Nephron progenitor cell (in vitro differentiated cells): ENCODE measurements around the gene SBK2.

Experiments
- DNase-seq: peaks from one replicate; pipeline ENCODE4 v3.0.0; 2021
- H3K27ac Mint-ChIP-seq: 2 replicates; pipeline ENCODE4 v1.8.0; 2021; ENCODE audit warnings: mild to moderate bottlenecking, moderate library complexity, mixed read lengths
- H3K27me3 Mint-ChIP-seq: 2 replicates; pipeline ENCODE4 v1.8.0; 2021; ENCODE audit warnings: mild to moderate bottlenecking, low read depth, mixed read lengths; ENCODE audit not compliant: poor library complexity
- H3K36me3 Mint-ChIP-seq: 2 replicates; pipeline ENCODE4 v1.8.0; 2021; ENCODE audit warnings: low read depth, mixed read lengths
- H3K4me1 Mint-ChIP-seq: 2 replicates; pipeline ENCODE4 v1.8.0; 2021; ENCODE audit warnings: mixed read lengths
- H3K4me3 Mint-ChIP-seq: 2 replicates; pipeline ENCODE4 v1.8.0; 2021; ENCODE audit warnings: mild to moderate bottlenecking, moderate library complexity, mixed read lengths
- H3K9me3 Mint-ChIP-seq: 2 replicates; pipeline ENCODE4 v1.8.0; 2021; ENCODE audit warnings: mild to moderate bottlenecking, moderate library complexity, mixed read lengths
- CTCF ChIP-seq: fragments of 200-600 bp; sonication (generic); IDR thresholded peaks from 2 replicates; pipeline ENCODE4 v1.5.0; 2021; ENCODE audit warnings: antibody characterized with exemption

The SBK2 gene

DNA sequence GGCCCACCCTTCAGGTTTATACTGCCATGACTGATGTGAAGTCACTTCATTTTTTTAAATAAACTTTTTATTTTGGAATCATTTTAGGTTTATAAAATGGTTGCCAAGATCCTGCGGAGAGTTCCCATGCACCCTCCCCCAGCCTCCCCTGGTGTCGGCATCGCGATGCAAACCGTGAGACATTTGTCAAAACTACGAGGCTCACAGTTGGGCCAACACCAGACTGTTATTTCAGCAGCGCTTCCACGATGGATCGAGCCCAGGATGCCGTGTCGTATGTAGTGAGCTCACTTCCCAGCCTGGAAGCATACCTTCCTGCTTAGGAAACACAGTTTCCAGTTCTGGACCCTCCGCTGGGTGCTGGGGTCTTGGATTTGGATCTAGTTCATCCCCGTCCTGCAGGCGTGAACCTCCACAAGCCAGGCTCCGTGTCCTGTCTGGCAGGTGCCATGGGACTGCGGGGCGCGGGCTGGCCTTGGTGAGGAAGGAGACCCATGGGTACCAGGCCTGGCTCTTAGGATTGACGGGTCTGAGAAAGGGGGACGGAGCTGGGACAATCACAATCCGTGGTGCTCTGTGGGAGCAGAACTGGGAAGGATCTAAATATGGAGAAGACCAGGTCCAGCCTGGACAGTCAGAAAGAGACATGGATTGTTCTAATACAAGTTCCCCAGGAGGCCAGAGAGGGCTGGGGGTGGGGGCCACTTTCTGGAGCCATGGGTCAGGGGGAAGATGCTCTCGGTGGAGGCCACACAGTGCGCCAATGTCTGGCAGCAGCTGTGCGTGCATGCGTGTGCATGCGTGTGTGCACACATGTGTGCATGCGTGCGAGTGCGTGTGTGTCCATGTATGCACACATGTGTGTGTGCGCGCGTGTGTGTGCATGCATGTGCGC is 2.4 kb upstream of the SBK2 start:
- no peak for TF ChIP-seq CTCF
- H3K4me1 Mint-ChIP-seq, result peaks cover 63% of the 10 kb centered on the region
- DNase-seq, result no peak
- no peak overlapping the region for H3K4me3 Mint-ChIP-seq
- no peaks in the 10 kb centered on the region for H3K36me3 Mint-ChIP-seq
- H3K9me3 Mint-ChIP-seq, result peaks cover 11% of the 10 kb centered on the region
- peak overlapping the region; percentile 91 for H3K27ac Mint-ChIP-seq
- peaks cover 29% of the 10 kb centered on the region for H3K27me3 Mint-ChIP-seq

- TF ChIP-seq CTCF, result no peak
- H3K36me3 Mint-ChIP-seq, result no peaks in the 10 kb centered on the region
- no peak for DNase-seq
- H3K27ac Mint-ChIP-seq, result no peak overlapping the region
- peaks cover 7% of the 10 kb centered on the region for H3K9me3 Mint-ChIP-seq
- H3K27me3 Mint-ChIP-seq, result peaks cover 25% of the 10 kb centered on the region
- no peak overlapping the region for H3K4me3 Mint-ChIP-seq
- peaks cover 61% of the 10 kb centered on the region for H3K4me1 Mint-ChIP-seq
Measured at GRCh38 chr19:55538132-55538531, 1.2 kb upstream of the SBK2 start.

GRCh38 chr19:55537741-55538111 is 793 bp upstream of the SBK2 start:
- no peak overlapping the region for H3K4me3 Mint-ChIP-seq
- H3K4me1 Mint-ChIP-seq, result peaks cover 61% of the 10 kb centered on the region
- no peaks in the 10 kb centered on the region for H3K36me3 Mint-ChIP-seq
- peaks cover 7% of the 10 kb centered on the region for H3K9me3 Mint-ChIP-seq
- TF ChIP-seq CTCF, result no peak
- peaks cover 23% of the 10 kb centered on the region for H3K27me3 Mint-ChIP-seq
- no peak for DNase-seq
- peak overlapping the region; percentile 48 for H3K27ac Mint-ChIP-seq

DNA sequence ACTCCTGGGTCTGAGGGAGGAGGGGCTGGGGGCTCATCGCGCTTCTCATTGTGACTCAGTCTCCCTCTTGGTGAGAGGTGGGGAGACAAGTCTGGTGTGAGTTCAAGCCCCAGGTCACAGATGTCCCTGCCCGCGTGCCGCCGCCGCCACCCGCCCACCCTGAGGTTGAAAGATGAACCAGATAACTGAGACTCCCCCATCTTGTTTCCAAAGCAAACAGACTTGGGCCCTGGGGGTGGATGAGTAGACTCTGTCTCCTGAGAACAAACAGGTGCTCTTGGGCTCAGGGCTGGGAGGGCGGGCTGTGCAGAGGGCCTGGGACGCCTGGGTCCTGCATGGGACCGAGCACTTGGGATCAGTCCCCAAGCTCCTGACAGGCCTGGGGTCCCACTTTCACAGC is 567 bp downstream of the SBK2 start:
- no peaks in the 10 kb centered on the region for H3K36me3 Mint-ChIP-seq
- no peaks in the 10 kb centered on the region for H3K9me3 Mint-ChIP-seq
- peaks cover 12% of the 10 kb centered on the region for H3K27me3 Mint-ChIP-seq
- DNase-seq, result no peak
- no peak overlapping the region for H3K27ac Mint-ChIP-seq
- H3K4me1 Mint-ChIP-seq, result peaks cover 55% of the 10 kb centered on the region
- no peak overlapping the region for H3K4me3 Mint-ChIP-seq
- TF ChIP-seq CTCF, result no peak

GRCh38 chr19:55535965-55536350 is 975 bp downstream of the SBK2 start:
- H3K4me1 Mint-ChIP-seq, result peaks cover 55% of the 10 kb centered on the region
- H3K27me3 Mint-ChIP-seq, result peaks cover 12% of the 10 kb centered on the region
- no peak overlapping the region for H3K27ac Mint-ChIP-seq
- TF ChIP-seq CTCF, result no peak
- H3K36me3 Mint-ChIP-seq, result no peaks in the 10 kb centered on the region
- H3K4me3 Mint-ChIP-seq, result no peak overlapping the region
- DNase-seq, result no peak
- no peaks in the 10 kb centered on the region for H3K9me3 Mint-ChIP-seq
